Stomach (tissue), 9 donors: Measurements from ENCODE around the gene RIPK1. TPM values are rescaled to one million over a fixed set of nuclear protein-coding genes. Genes with fewer than 3 reads are reported as not detected.
A peak's percentile ranks its signal among the peaks of the same experiment; 100 is the strongest.

Source experiments
- DNase-seq, 2 donors: peaks; one replicate each; pipeline versions ENCODE4 v3.0.0 to v3.0.0-alpha.2; 2013 to 2019
- H3K27ac ChIP-seq, 5 donors: fragments of 200-600 bp in 4 of 5; sonication (generic) in 4 of 5; one replicate each; pipeline ENCODE4 v1.5.1; 2013 to 2019; ENCODE audit warnings: mild to moderate bottlenecking in 1 of 5, moderate library complexity in 1 of 5
- H3K27me3 ChIP-seq, 3 donors: fragments of 200-600 bp; sonication (generic); one replicate each; pipeline ENCODE4 v1.5.1; 2017 to 2019; ENCODE audit warnings: mixed run types in 1 of 3
- H3K36me3 ChIP-seq, 4 donors: fragments of 200-600 bp; sonication (generic); 1 replicate in 3 of 4; 2 replicates in 1 of 4; pipeline ENCODE4 v1.5.1; 2016 to 2019
- H3K4me1 ChIP-seq, 4 donors: fragments of 200-600 bp; sonication (generic); one replicate each; pipeline ENCODE4 v1.5.1; 2016 to 2019
- H3K4me3 ChIP-seq, 4 donors: fragments of 200-600 bp; sonication (generic) in 3 of 4; one replicate each; pipeline ENCODE4 v1.5.1; 2016 to 2019; ENCODE audit warnings: mild to moderate bottlenecking in 1 of 4
- H3K9me3 ChIP-seq, 4 donors: fragments of 200-600 bp; sonication (generic); one replicate each; pipeline ENCODE4 v1.5.1; 2016 to 2019
- CTCF ChIP-seq, 7 experiments: fragments of 450-650 bp in 4 of 7; fragments of 200-600 bp in 3 of 7; sonication (generic) in 3 of 7; IDR thresholded peaks; one replicate each; pipeline ENCODE4 v1.5.1; 2016 to 2019; ENCODE audit warnings: antibody characterized with exemption in 7 of 7, control low read depth in 2 of 7, mild to moderate bottlenecking in 1 of 7
- EP300 ChIP-seq: sonication (generic); formaldehyde crosslinking; IDR thresholded peaks from one replicate; pipeline ENCODE4 v1.6.1; 2017; ENCODE audit warnings: antibody characterized with exemption
- POLR2A ChIP-seq, 4 donors: fragments of 450-650 bp; IDR thresholded peaks; one replicate each; pipeline ENCODE4 v1.6.1; 2016; ENCODE audit warnings: antibody characterized with exemption in 4 of 4, control low read depth in 2 of 4, mild to moderate bottlenecking in 1 of 4, moderate library complexity in 1 of 4
- POLR2AphosphoS5 ChIP-seq, 3 donors: sonication (generic); formaldehyde crosslinking; IDR thresholded peaks; one replicate each; pipeline ENCODE4 v1.6.1; 2016; ENCODE audit warnings: antibody characterized with exemption in 3 of 3
- WGBS, 5 donors: extraction: QIAGEN DNeasy Blood & Tissue Kit in 3 of 5; methylation state at CpG; one replicate each; pipeline versions ENCODE4 v1.1.5 to v1.1.7; 2013 to 2018; 5-methylcytosine and 5-hydroxymethylcytosine counted together
- intact Hi-C: fragments of 100-400 bp; cut with DNase I; formaldehyde crosslinking; loops from one replicate; pipeline ENCODE4 v1.15.1; 2023; ENCODE audit warnings: low total_unique reads
- polyA plus RNA-seq, 3 donors: library from polyadenylated mRNA; stranded (reverse); fragments of 200-250 nt; gene quantifications; one replicate each; pipeline ENCODE4 v1.2.3, GENCODE V29; 2013
- total RNA-seq, 5 donors: library from RNA; depleted of rRNA; stranded (reverse); fragments of >200 nt; gene quantifications; one replicate each; pipeline versions ENCODE4 v1.1.0 to v1.2.3, GENCODE V29; 2014 to 2016
- donor health status: healthy with polysubstance abuse.
- donor health status: Bipolar disorder and iron deficiency.
- donor health status: healthy.

The RIPK1 gene
- total and polyA plus RNA-seq, 8 donors, result 4.9 to 25.5 (median 15.9) TPM

GRCh38 chr6:3086282-3086946 lies 18.1 kb downstream of the RIPK1 start:
- Histone ChIP-seq H3K9me3 (no peaks in the 10 kb centered on the region), H3K36me3 (peaks cover 52 to 92% (median 90%) of the 10 kb centered on the region in 4 donors), H3K27ac (no peak overlapping the region), H3K4me3 (no peak overlapping the region), H3K4me1 (peaks cover 0 to 5% (median 2%) of the 10 kb centered on the region in 4 donors), H3K27me3 (no peaks in the 10 kb centered on the region)
- WGBS, 5 donors, result 60 to 89% (median 63%) methylated on average over 7 of the region's 7 CpGs
- intact Hi-C loops, result no loop called here
- TF ChIP-seq POLR2A (IDR thresholded peaks at IDR 0.05), result no peak
- TF ChIP-seq CTCF (IDR thresholded peaks at IDR 0.05), result no peak
- TF ChIP-seq POLR2AphosphoS5 (IDR thresholded peaks at IDR 0.05), result no peak
- TF ChIP-seq EP300, result no peak
- no peak for DNase-seq

GRCh38 chr6:3088446-3088845 lies 20.2 kb downstream of the RIPK1 start:
- DNase-seq, result no peak
- no peaks in the 10 kb centered on the region for H3K9me3 ChIP-seq
- peak overlapping the region in 4 of 5 donors; percentile 11 to 51 (median 27) for H3K27ac ChIP-seq
- H3K27me3 ChIP-seq, result no peaks in the 10 kb centered on the region
- intact Hi-C loops, result no loop called here
- WGBS, 5 donors, result 59 to 90% (median 81%) methylated on average over 4 of the region's 4 CpGs
- peaks cover 0 to 5% (median 2%) of the 10 kb centered on the region in 4 donors for H3K4me1 ChIP-seq
- peaks cover 35 to 73% (median 72%) of the 10 kb centered on the region in 4 donors for H3K36me3 ChIP-seq
- TF ChIP-seq POLR2A (IDR thresholded peaks at IDR 0.05), result no peak
- TF ChIP-seq EP300, result no peak
- TF ChIP-seq POLR2AphosphoS5 (IDR thresholded peaks at IDR 0.05), result no peak
- no peak for TF ChIP-seq CTCF (IDR thresholded peaks at IDR 0.05)
- no peak overlapping the region for H3K4me3 ChIP-seq

- 54 to 76% (median 71%) methylated on average over 4 of the region's 4 CpGs for WGBS, 5 donors
- peaks cover 32 to 70% (median 69%) of the 10 kb centered on the region in 4 donors for H3K36me3 ChIP-seq
Measured at GRCh38 chr6:3088968-3089367, 20.7 kb downstream of the RIPK1 start.

GRCh38 chr6:3090013-3090412 lies 21.7 kb downstream of the RIPK1 start:
- peaks cover 0 to 5% (median 2%) of the 10 kb centered on the region in 4 donors for H3K4me1 ChIP-seq
- intact Hi-C loops, result no loop called here
- H3K36me3 ChIP-seq, result peaks cover 31 to 70% (median 69%) of the 10 kb centered on the region in 4 donors
- no peak overlapping the region for H3K4me3 ChIP-seq
- H3K27ac ChIP-seq, result no peak overlapping the region
- no peak for TF ChIP-seq POLR2A (IDR thresholded peaks at IDR 0.05)
- no peak for TF ChIP-seq EP300
- no peak for TF ChIP-seq CTCF (IDR thresholded peaks at IDR 0.05)
- no peak for TF ChIP-seq POLR2AphosphoS5 (IDR thresholded peaks at IDR 0.05)
- no peaks in the 10 kb centered on the region for H3K9me3 ChIP-seq
- WGBS, 5 donors, result 86 to 96% (median 93%) methylated on average over 4 of the region's 4 CpGs
- no peaks in the 10 kb centered on the region for H3K27me3 ChIP-seq
- no peak for DNase-seq

More at GRCh38 chr6:3088968-3089367, 20.7 kb downstream of the RIPK1 start:
- intact Hi-C loops, result no loop called here
- Histone ChIP-seq H3K27me3 (no peaks in the 10 kb centered on the region), H3K9me3 (no peaks in the 10 kb centered on the region), H3K4me3 (no peak overlapping the region), H3K27ac (peak overlapping the region in 4 of 5 donors; percentile 11 to 51 (median 27)), H3K4me1 (peaks cover 0 to 5% (median 2%) of the 10 kb centered on the region in 4 donors)
- TF ChIP-seq POLR2A (IDR thresholded peaks at IDR 0.05), result no peak
- TF ChIP-seq CTCF (IDR thresholded peaks at IDR 0.05), result no peak
- no peak for TF ChIP-seq EP300
- no peak for TF ChIP-seq POLR2AphosphoS5 (IDR thresholded peaks at IDR 0.05)
- DNase-seq, result peak in 1 of 2 donors; percentile 62
